Activated T-helper 17 cell treated with anti-CD3 and anti-CD28 coated beads, Interleukin-2, amount 50 U/mL, for 72 hours (primary cell): ENCODE measurements around the gene CEACAM16. TPM values are rescaled to one million over a fixed set of nuclear protein-coding genes. Genes with fewer than 3 reads are reported as not detected.

Source experiments
- ATAC-seq: fragments of 150-1000 bp; cut with Tn5 transposase; replicated peaks from 2 replicates; pipeline ENCODE4 v1.10.0; 2021; ENCODE audit warnings: mild to moderate bottlenecking, moderate library complexity
- H3K27ac Mint-ChIP-seq: one replicate; pipeline ENCODE4 v1.8.0; 2022; ENCODE audit warnings: mixed read lengths
- H3K27me3 Mint-ChIP-seq: one replicate; pipeline ENCODE4 v1.8.0; 2022; ENCODE audit warnings: mixed read lengths
- H3K36me3 Mint-ChIP-seq: one replicate; pipeline ENCODE4 v1.8.0; 2022; ENCODE audit warnings: low read depth, mild to moderate bottlenecking, mixed read lengths
- H3K4me1 Mint-ChIP-seq: one replicate; pipeline ENCODE4 v1.8.0; 2022; ENCODE audit warnings: mixed read lengths
- H3K4me3 Mint-ChIP-seq: one replicate; pipeline ENCODE4 v1.8.0; 2022; ENCODE audit warnings: mild to moderate bottlenecking, mixed read lengths
- H3K9me3 Mint-ChIP-seq: one replicate; pipeline ENCODE4 v1.8.0; 2022; ENCODE audit warnings: mixed read lengths
- total RNA-seq, 2 donors: library from RNA; stranded (reverse); gene quantifications; one replicate each; pipeline ENCODE4 v1.2.3, GENCODE V29; 2022

Gene CEACAM16
- total RNA-seq, 2 donors from 2014 or later: not detected

DNA sequence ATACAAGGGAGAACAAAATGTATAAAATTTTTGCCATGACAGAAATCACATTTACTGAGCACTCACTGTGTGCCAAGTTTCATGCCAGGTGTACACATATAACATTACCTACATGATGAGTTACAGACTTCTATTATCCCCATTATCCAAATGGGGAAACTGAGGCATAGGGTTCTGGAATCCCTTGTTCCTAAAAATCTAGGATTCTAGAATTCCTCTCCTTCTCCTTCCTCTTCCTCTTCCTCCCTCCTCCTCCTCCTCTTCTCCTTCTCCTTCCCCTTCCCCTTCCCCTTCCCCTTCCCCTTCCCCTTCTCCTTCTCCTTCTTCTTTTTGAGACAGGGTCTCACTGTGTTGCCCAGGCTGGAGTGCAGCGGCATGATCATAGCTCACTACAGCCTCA is 35.4 kb downstream of the CEACAM16 start:
- no peak for ATAC-seq
- Mint-ChIP-seq H3K36me3 (no peaks in the 10 kb centered on the region), H3K27me3 (no peaks in the 10 kb centered on the region), H3K4me1 (no peaks in the 10 kb centered on the region), H3K27ac (no peak overlapping the region), H3K9me3 (no peaks in the 10 kb centered on the region), H3K4me3 (no peak overlapping the region)

DNA sequence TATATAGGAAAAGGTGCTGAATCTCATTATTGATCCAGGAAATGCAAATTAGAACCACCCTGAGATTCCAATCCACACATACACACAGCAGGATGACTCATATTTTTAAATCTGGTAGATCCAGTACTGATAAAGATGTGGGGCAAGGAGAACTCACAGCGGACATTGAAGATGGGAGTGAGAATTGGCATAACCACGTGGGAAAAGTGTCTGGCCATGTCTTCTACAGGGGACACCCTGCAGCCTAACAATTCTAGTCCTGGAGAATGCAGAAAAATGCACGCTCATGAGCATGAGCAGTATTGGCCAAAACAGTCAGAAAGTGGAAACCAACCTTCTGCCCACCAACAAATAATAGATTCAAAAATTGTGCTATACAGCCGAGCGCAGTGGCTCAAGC is 36.1 kb downstream of the CEACAM16 start:
- no peaks in the 10 kb centered on the region for H3K9me3 Mint-ChIP-seq
- no peaks in the 10 kb centered on the region for H3K4me1 Mint-ChIP-seq
- H3K36me3 Mint-ChIP-seq: no peaks in the 10 kb centered on the region
- H3K4me3 Mint-ChIP-seq: no peak overlapping the region
- no peak overlapping the region for H3K27ac Mint-ChIP-seq
- no peaks in the 10 kb centered on the region for H3K27me3 Mint-ChIP-seq
- peak; percentile 31 for ATAC-seq

DNA sequence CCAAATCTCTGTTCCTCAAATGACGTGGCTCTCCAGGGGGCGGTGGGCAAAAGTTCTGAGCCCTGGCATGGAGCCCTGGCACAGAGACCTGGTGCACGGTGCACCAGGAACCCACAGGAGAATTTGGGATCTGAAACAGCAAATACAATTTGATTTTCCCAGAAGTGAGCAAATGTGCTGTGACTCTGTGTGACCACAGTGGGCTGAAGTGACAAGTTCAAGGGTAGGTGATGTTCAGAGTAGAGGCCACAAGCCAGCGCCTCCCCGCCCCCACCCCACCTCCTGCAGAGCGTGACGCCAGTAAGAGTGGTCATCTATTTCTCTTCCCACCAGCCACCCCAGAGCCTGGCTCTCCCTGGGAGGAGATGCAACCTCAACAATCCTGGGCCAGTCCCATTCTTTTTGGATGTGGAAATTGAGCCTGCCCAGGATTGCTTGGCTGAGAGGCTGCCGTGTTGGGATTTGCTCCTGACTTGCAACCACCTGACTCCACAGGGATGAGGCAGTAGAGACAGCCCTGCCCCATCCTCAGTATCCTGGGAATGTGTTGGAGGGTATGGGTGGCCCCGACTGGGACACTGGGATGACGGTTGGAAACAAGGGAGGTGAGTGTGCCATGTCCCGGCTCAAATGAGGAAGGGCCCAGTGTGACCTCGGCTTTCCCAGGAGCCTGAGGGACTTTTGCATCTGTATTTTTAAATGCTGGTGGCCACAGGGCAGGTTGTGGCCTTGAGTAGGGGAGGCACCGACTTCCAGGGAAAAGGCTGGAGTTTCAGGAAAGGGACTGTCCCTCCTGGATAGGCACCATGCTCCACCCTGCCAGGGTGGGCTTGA is 38.5 kb downstream of the CEACAM16 start:
- peak; percentile 39 for ATAC-seq
- no peaks in the 10 kb centered on the region for H3K27me3 Mint-ChIP-seq
- no peaks in the 10 kb centered on the region for H3K36me3 Mint-ChIP-seq
- no peaks in the 10 kb centered on the region for H3K9me3 Mint-ChIP-seq
- H3K4me3 Mint-ChIP-seq: no peak overlapping the region
- H3K4me1 Mint-ChIP-seq: peaks cover 4% of the 10 kb centered on the region
- no peak overlapping the region for H3K27ac Mint-ChIP-seq

DNA sequence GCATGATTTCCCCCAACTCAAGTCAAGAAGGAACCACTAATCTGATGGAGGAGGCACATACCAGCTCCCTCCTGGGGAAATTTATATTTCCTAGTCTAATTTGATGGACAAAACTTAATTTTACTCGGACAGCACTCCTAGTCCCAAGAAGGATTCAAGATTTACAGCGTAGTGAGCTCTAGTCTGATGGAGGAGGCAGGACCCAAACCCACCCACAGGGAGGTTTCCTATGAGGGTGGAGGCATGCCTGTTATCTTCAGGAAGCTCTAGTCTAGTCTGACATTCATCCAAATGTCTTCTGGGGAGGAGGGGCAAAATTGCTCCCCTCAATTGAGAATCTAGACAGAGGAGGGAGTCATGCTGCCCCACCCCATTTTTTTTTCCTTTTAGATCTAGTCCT is 39.2 kb downstream of the CEACAM16 start:
- no peaks in the 10 kb centered on the region for H3K9me3 Mint-ChIP-seq
- H3K4me3 Mint-ChIP-seq: no peak overlapping the region
- no peaks in the 10 kb centered on the region for H3K27me3 Mint-ChIP-seq
- no peak overlapping the region for H3K27ac Mint-ChIP-seq
- no peaks in the 10 kb centered on the region for H3K36me3 Mint-ChIP-seq
- peaks cover 8% of the 10 kb centered on the region for H3K4me1 Mint-ChIP-seq
- ATAC-seq: no peak

DNA sequence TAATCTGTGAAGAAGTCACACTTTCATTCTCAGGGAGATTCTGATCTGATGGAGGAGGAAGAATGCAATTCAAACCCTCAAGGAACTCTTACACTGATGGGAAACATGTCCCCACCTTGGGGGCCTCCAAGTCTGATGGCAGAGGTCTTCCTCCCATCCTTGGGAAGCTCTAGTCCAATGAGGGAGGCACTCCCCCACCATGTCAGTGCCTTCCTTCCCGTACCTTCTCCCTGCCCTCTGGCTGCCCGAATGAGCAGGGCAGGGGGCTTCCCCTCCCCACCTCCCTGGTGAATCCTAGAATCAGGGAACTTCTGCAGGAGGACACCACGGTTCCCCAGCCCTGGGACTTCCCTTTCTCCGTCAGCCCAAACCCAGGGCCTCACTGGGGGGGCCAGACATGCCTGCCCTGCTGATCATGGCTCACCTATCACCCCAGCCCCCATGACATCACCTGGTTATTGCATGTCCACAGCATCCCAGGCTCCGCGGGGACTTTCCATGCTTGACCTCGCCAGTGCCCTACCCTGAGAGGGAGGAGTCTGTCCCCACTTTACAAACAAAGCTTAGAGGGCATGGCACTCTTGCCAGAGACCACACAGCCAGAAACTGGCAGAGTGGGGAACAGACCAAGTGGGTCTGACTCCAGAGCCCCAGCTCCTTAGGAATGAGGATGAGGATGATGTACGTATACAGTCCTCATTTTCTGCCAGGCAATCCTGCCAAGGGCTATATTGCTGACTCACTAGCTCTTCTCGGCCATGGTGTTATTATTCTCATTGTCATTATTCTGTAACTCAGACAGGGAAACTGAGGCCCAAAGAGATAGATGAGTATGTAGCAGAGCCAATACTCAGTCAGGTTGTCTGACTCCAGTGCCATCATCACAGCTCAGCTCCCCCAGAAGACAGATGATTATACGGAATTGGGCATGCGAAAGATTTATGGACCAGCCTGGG is 39.9 kb downstream of the CEACAM16 start:
- Mint-ChIP-seq H3K4me1 (peaks cover 8% of the 10 kb centered on the region), H3K36me3 (no peaks in the 10 kb centered on the region), H3K9me3 (no peaks in the 10 kb centered on the region), H3K27me3 (no peaks in the 10 kb centered on the region), H3K4me3 (no peak overlapping the region), H3K27ac (peak overlapping the region; percentile 22)
- ATAC-seq: no peak

DNA sequence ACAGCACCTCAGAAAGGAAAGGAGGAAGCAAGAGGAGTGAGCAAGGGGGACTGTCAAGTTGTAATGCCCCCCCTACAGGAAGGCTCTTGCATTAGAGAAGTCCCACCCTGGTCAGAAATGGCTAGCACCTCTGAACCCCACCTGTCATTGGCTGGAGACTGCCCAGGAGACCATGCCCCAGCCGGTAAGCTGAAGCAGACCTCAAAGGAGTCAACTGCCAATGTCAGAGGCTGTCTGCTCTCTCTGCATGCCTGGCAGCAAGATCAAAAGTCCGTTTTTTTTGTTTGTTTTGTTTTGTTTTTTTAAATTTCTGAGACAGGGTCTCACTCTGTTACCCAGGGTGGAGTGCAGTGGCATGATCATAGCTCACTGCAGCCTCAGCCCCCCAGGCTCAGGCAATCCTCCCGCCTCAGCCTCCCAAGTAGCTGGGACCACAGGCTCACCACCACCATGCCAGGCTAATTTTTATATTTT is 41.4 kb downstream of the CEACAM16 start:
- Mint-ChIP-seq H3K27me3 (no peaks in the 10 kb centered on the region), H3K27ac (no peak overlapping the region), H3K36me3 (no peaks in the 10 kb centered on the region), H3K9me3 (no peaks in the 10 kb centered on the region), H3K4me1 (peaks cover 8% of the 10 kb centered on the region), H3K4me3 (no peak overlapping the region)
- ATAC-seq: no peak

DNA sequence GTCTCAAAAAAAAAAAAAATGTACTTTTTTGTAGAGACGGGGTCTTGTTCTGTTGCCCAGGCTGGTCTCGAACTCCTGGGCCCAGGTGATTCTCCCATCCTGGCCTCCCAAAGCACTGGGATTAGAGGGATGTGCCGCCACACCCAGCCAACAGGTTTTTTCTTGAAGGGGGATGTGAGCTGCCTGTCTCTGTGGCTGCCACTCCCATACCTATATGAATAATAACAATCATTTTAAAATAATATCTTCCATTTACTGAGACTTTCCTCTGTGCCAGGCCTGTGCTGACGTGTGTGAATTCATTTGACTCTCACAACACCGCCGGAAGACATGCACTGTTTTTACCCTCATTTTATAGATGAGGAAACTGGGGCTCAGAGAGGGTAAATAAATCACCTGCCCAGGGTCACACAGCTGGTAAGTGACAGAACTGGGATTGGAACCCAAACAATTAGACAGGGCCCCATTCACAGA is 42.3 kb downstream of the CEACAM16 start:
- no peaks in the 10 kb centered on the region for H3K27me3 Mint-ChIP-seq
- peaks cover 17% of the 10 kb centered on the region for H3K4me1 Mint-ChIP-seq
- ATAC-seq: peak; percentile 64
- H3K36me3 Mint-ChIP-seq: no peaks in the 10 kb centered on the region
- H3K27ac Mint-ChIP-seq: peak overlapping the region; percentile 79
- H3K9me3 Mint-ChIP-seq: no peaks in the 10 kb centered on the region
- H3K4me3 Mint-ChIP-seq: peak overlapping the region; percentile 40

DNA sequence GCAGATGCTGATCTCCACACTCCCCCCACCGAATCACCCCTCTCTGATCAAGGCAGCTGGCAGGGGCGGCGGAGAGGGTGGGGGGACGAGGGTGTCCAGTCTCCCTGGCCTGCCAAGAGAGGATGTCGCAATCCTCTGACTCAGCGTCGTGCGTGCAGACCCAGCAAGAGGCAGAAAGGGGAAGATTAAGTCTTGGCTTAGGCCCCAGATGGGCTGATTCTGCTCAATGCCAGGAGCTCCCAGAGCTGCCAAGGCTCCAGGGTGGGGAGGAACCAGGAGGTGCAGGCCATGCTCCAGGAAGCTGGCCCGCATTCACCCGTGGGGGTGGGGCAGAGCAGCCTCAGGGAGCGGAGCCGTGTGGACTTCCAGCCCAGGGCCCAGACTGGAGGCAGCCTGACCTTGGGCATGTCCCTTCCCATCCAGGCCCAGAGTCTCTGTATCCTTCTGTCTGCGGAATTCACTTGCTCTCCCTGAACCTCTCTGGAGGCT is 42.9 kb downstream of the CEACAM16 start:
- Mint-ChIP-seq H3K4me1 (peaks cover 21% of the 10 kb centered on the region), H3K4me3 (peak overlapping the region; percentile 40), H3K27ac (peak overlapping the region; percentile 79), H3K9me3 (no peaks in the 10 kb centered on the region), H3K36me3 (no peaks in the 10 kb centered on the region), H3K27me3 (no peaks in the 10 kb centered on the region)
- ATAC-seq: peak; percentile 75

DNA sequence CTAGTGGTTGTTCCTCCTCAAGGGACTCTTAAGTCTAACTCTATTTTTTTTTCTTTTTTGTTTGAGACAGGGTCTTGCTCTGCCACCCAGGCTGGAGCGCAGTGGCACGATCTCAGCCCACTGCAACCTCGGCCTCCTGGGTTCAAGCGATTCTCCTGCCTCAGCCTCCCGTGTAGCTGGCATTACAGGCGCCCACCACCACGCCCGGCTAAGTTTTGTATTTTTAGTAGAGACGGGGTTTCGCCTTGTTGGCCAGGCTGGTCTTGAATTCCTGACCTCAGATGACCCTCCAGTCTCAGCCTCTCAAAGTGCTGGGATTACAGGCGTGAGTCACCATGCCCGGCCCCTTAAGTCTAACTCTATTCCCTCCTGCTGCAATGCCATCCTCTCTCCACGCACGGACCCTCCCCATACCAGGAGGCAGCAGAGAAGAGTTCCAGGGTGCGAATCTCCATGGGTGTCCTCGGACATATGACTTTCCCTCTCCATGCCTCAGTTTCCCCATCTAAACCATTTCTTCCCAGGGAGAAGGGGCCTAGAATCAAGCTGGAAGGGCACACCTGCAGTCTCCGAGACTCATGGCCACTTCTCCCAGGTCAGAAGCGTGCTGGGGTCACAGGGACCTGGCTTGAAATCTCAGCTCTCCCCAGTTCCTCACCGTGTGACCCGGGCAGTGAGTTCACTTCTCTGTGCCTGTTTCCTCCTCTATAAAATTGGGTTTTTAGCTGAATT is 43.5 kb downstream of the CEACAM16 start:
- Mint-ChIP-seq H3K4me1 (peaks cover 21% of the 10 kb centered on the region), H3K36me3 (no peaks in the 10 kb centered on the region), H3K27ac (peak overlapping the region; percentile 79), H3K27me3 (no peaks in the 10 kb centered on the region), H3K9me3 (no peaks in the 10 kb centered on the region), H3K4me3 (peak overlapping the region; percentile 40)
- no peak for ATAC-seq

DNA sequence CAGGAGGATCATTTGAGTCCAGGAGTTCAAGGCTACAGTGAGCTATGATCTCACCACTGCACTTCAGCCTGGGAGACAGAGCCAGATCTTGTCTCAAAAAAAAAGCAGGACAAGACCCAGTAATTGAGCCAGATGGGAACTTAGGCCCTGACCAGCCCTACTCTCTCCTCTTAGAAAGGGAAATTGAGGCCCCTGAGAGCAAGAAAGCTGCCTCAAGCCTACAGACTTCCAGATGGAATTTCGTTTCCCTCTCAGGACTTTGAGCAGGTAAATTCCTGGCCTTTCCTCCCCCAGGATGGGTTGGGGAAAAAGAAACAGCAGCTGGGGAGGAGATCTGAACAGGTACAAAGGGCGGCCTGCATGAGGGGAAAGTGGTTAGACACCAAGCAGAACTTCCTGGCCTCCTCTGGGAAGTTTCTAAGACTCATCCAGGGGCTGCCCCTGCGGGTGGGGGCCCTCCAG is 46.0 kb downstream of the CEACAM16 start:
- ATAC-seq: no peak
- Mint-ChIP-seq H3K4me1 (peaks cover 21% of the 10 kb centered on the region), H3K36me3 (peaks cover 17% of the 10 kb centered on the region), H3K27me3 (no peaks in the 10 kb centered on the region), H3K4me3 (no peak overlapping the region), H3K27ac (no peak overlapping the region), H3K9me3 (no peaks in the 10 kb centered on the region)

DNA sequence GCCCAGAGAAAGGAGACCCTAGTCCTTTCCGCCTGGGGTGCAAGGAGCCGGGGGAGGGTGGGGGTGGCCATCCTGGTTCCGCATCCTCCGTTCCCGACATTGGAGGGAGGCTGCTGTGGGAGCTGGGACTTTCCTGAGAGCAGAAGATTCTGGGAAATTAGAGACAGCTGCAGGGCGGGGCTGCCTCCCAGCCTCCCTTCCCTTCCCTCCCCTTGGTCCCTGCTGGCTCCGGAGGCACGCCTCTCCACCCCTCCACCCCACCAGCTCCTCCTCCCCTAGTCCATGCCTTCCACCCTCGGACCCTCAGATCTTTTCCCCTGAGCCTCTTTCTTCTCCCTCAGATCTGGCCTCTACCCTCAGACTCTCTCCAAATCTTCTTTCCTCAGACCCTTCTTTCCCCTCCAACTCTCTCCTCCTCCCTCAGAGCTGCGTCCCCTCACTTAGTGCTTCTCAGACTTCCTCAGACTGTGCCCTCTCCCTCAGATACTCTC is 46.4 kb downstream of the CEACAM16 start:
- no peaks in the 10 kb centered on the region for H3K27me3 Mint-ChIP-seq
- H3K4me1 Mint-ChIP-seq: peaks cover 21% of the 10 kb centered on the region
- no peak for ATAC-seq
- H3K9me3 Mint-ChIP-seq: no peaks in the 10 kb centered on the region
- H3K27ac Mint-ChIP-seq: peak overlapping the region; percentile 79
- peaks cover 22% of the 10 kb centered on the region for H3K36me3 Mint-ChIP-seq
- H3K4me3 Mint-ChIP-seq: peak overlapping the region; percentile 80

DNA sequence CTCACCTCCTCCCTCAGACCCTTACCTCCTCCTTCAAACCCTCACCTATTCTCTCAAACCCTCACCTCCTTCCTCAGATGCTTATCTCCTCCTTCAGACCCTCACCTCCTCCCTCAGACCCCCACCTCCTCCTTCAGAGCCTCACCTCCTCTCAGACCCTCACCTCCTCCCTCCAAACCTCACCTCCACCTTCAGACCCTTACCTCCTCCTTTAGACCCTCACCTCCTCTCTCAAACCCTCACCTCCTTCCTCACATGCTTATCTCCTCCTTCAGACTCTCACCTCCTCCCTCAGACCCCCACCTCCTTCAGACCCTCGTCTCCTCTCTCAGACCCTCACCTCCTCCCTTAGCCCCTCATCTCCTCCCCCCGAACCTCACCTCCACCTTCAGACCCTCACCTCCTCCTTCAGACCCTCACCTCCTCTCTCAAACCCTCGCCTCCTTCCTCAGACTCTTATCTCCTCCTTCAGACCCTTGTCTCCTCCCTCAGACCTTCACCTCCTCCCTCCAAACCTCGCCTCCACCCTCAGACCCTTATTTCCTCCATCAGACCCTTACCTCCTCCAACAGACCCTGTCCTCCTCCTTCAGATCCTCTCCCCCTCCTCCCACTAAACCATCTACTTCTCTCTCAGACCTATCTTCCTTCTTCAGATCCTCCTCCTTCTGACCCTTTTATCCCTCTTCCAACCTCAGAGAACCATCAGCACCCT is 47.1 kb downstream of the CEACAM16 start:
- Mint-ChIP-seq H3K9me3 (no peaks in the 10 kb centered on the region), H3K27me3 (no peaks in the 10 kb centered on the region), H3K4me1 (peaks cover 26% of the 10 kb centered on the region), H3K36me3 (peaks cover 29% of the 10 kb centered on the region), H3K27ac (peak overlapping the region; percentile 79), H3K4me3 (peak overlapping the region; percentile 80)
- ATAC-seq: no peak

DNA sequence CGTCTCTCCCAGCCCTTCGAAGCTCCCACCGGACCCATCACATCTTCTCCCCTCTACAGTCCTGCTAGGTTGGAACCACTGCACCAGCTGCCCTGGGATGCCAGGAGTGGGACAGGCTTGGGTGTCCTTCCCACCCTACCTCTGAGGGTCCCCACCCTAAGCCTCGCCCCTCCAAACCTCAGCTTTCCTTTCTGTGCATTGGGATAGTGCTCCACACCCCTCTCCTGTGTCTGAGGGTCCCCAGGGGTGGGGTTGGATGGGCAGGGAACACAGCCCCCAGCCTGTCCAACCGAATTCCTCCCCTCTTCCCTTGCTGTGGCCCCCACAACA is 47.6 kb downstream of the CEACAM16 start:
- no peak for ATAC-seq
- peaks cover 23% of the 10 kb centered on the region for H3K4me1 Mint-ChIP-seq
- peak overlapping the region; percentile 79 for H3K27ac Mint-ChIP-seq
- peak overlapping the region; percentile 80 for H3K4me3 Mint-ChIP-seq
- H3K36me3 Mint-ChIP-seq: peaks cover 34% of the 10 kb centered on the region
- no peaks in the 10 kb centered on the region for H3K27me3 Mint-ChIP-seq
- H3K9me3 Mint-ChIP-seq: no peaks in the 10 kb centered on the region
